Inferior parietal cortex (tissue), 1 donor: Measurements from ENCODE around the gene SRCAP.
"Not testable (repeated sequence)": the region's sequence is repeated elsewhere in the genome, so short reads cannot be mapped to it uniquely, and the experiment has no call there.

Experiments
- DNase-seq: peaks from one replicate; pipeline ENCODE4 v3.0.0-alpha.2; 2016; ENCODE audit errors: extremely low spot score

Gene SRCAP

DNA sequence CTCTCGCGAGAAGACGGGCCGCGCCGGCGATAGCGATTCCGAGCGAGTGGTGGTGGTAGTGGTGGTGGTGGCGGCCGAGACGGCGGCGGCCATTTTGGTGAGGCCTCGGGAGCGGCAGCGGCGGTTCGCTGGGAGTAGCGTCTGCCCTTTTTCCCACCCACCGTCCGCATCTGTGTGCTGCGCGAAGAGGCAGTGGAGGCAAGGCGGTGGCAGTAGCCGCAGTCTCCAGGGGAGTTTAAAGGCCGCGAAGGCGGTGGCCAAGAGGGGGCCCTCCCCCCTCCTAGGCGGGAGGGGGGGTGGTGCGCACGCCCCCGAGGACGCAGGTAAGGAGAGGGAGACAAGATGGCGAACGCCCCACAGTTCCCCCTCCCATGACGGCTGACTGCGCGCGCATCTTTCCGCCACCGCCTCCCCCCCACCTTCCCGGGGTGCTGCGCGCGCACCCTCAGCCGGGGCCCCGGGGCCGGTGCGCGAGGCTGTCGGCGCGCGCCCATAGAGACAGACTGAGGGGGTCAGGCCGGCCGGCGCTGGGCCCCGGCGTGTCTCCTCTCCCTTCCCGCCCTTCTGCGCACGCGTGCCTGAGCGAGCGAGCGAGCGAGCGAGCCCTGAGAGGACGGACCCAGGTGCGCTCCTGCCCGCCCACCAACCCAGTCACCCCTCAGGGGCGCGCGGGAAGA is 694 bp upstream of the SRCAP start:
- peak; percentile 93 for DNase-seq

GRCh38 chr16:30699615-30700099 is 686 bp downstream of the SRCAP start:
- no peak for DNase-seq

DNA sequence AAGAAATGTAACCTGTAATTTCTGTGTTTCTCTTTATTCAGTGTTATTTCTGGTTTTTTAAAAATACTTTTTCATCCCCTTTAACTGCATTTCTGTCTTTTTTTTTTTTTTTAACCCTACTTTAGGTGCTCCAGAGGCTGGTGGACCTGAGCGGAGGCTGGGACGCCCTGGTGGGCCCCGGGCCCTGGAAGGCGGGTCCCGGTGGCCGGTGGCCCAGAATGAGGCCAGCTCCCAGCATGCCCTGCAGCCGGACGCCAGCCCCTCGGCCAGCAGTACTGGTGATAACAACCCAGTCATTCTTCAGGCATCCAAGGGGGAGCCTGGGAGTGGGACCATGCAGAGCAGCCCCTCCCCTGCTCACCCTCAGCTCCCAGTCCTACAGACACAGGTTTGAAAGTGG is 1.5 kb downstream of the SRCAP start:
- DNase-seq = no peak

DNA sequence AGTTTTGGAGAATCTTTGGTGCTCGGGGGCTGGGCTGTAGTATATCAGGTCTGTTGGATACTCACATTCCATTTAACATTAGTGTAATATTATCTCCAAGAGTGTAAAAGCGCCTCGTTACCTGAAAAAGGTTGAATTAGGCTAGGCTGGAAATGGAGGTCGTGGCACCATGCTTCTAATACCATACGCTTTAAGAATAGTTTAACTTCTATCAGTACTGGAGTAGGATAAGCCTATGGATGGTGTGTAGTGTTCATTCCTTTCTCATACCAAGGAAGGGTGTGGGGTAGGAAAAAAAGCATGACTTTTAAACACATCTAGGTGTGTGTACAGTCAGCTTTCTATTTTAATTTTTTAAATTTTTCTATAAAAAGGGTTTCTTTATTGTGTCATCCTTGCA is 2.0 kb downstream of the SRCAP start:
- DNase-seq = no peak

DNA sequence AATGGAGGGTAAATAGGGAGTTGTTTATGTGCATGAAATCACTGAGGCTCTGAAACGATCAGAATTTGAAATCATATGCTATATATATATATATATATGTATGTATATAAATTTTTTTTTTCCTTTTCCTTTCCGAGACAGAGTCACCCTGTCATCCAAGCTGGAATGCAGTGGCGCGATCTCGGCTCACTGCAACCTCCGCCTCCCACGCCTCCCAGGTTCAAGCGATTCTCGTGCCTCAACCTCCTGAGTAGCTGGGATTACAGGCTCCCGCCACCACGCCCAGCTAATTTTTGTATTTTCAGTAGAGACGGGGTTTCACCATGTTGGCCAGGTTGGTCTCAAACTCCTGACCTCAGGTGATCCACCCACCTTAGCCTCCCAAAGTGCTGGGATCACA is 4.1 kb downstream of the SRCAP start:
- not testable (repeated sequence) for DNase-seq

GRCh38 chr16:30703971-30704370 is 5.0 kb downstream of the SRCAP start:
- no peak for DNase-seq

- DNase-seq = no peak
Measured at GRCh38 chr16:30706046-30706445, 7.1 kb downstream of the SRCAP start.

DNA sequence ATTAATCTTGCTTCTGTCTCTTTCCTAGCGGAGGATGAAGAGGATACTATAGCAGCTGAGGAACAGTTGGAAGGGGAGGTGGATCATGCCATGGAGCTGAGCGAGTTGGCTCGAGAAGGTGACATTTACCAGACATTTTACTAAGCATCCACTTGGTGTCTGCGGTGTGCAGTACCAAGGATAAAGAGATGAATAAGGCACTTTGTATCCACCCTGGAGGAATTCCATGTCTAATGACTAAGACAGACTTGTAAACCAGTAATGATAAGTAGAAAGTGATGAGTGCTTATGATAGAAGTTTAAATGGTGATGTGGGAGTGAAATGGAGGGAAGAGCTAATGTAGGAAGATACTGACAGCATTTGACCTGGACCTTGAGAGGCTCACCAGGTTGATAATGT is 12.0 kb downstream of the SRCAP start:
- no peak for DNase-seq

DNA sequence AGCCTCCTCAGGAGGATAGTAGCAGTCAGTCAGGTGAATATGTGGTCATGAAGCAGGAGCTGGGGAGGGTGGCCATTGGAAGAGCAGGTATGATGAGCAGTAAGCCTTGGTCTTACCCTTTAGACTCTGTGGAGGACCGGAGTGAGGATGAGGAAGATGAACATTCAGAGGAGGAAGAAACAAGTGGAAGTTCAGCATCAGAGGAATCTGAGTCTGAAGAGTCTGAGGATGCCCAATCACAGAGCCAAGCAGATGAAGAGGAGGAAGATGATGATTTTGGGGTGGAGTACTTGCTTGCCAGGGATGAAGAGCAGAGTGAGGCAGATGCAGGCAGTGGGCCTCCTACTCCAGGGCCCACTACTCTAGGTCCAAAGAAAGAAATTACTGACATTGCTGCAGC is 12.7 kb downstream of the SRCAP start:
- no peak for DNase-seq

DNA sequence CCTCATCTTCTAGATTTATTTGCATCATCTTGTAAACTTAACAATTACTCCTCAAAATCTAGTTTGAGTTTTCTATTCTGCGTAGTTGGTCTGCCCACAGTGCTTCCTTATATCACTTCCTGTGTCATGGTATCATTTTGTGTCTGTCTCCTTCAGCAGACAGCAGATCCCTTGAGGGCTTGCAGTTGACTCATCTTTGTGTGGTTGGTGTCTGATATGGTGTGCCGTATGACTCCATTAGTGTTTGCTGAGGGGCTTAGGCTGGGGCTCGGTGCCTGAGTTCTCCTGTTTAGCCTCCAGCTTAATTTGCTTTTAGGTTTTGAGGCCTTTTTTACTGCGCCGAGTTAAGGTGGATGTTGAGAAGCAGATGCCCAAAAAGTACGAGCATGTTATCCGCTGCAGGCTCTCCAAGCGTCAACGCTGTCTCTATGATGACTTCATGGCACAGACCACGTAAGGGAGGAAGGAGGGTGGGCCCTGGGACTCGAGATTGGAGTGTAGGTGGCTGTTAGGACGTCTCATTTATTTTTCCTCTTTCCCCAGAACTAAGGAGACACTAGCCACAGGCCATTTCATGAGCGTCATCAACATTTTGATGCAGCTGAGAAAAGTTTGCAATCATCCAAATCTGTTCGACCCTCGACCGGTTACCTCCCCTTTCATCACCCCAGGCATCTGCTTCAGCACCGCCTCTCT is 16.9 kb downstream of the SRCAP start:
- no peak for DNase-seq

- DNase-seq = no peak
Measured at GRCh38 chr16:30720086-30720485, 21.1 kb downstream of the SRCAP start.

- DNase-seq = no peak
Measured at GRCh38 chr16:30720694-30721093, 21.7 kb downstream of the SRCAP start.

DNA sequence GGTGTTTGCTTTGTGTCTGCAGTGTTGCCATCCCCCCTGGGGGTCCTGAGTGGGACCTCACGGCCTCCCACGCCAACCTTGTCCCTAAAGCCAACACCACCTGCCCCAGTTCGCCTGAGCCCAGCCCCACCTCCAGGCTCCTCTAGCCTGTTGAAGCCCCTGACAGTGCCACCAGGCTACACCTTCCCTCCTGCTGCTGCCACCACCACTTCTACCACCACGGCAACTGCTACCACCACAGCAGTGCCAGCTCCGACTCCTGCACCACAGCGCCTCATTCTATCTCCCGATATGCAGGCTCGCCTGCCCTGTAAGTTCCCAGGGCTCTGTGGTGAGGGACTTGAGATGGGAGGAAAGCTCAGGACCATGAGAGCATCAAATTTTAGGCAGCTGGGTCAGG is 22.2 kb downstream of the SRCAP start:
- no peak for DNase-seq

DNA sequence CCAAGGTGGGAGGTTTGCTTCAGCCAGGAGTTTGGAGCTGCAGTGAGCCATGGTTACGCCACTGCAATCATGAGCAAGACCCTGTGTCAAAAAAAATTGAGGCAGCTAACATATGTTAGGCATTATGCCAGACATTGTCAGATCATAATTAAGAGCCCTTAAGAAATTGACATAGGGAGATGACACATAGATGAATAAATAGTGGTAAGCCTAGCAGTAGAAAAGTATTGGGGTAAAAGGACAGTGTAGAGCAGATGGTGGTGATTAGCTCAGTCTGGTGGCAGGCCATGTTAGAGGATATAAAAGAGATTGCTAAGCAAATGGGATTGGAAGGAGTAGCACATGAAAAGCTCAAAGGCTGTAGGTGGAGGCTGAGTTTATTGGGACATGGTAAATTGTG is 22.6 kb downstream of the SRCAP start:
- DNase-seq = no peak

DNA sequence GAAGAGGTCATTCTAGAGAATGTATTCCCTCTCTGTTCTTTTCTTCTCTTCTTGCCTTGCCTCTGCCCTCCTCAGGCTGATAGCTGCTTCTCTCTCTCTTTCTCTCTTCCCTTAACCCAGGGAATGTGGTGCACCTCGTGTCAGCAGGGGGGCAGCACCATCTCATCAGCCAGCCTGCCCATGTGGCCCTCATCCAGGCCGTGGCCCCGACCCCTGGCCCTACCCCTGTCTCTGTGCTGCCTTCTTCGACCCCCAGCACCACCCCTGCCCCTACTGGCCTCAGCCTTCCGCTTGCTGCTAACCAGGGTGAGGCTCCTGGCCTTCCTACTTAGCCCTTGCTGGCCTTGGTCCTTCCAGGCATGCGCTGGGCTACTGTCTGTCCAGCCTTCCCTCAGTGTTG is 23.5 kb downstream of the SRCAP start:
- DNase-seq = no peak

- no peak for DNase-seq
Measured at GRCh38 chr16:30722916-30723315, 23.9 kb downstream of the SRCAP start.

DNA sequence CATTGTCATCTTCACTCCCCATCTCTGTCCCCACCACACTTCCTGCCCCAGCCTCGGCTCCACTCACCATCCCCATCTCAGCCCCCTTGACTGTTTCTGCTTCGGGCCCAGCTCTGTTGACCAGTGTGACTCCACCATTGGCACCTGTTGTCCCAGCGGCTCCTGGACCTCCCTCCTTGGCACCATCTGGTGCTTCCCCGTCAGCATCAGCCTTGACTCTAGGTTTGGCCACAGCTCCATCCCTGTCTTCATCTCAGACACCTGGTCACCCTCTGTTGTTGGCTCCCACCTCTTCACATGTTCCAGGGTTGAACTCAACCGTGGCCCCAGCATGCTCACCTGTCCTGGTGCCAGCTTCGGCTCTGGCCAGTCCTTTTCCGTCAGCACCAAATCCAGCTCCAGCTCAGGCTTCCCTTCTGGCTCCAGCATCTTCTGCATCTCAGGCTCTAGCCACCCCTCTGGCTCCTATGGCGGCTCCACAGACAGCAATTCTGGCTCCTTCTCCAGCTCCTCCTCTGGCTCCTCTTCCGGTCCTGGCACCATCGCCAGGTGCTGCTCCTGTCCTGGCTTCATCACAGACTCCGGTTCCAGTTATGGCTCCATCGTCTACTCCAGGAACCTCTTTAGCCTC is 24.9 kb downstream of the SRCAP start:
- no peak for DNase-seq

- DNase-seq = no peak
Measured at GRCh38 chr16:30724641-30725417, 25.9 kb downstream of the SRCAP start.

DNA sequence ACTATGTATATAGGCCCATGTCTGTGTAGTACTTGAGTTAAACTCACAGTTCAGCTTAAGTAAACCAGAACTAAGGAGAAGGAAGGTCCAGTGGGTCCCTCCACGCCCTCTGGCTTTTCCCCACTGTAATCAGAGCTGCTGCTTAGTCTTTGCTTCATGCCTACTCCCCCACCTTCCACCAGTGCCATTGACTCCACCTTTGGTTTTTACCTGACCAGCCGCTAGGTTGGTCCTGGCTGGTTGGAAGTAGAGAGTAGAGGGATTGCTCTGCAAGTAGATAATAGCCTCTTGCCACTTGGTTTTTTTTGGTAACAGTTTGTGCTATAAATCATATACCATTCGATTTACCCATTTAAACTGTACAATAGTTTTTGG is 26.4 kb downstream of the SRCAP start:
- DNase-seq = no peak

GRCh38 chr16:30728321-30728720 is 29.4 kb downstream of the SRCAP start:
- no peak for DNase-seq

GRCh38 chr16:30728899-30729672 is 30.1 kb downstream of the SRCAP start:
- DNase-seq = no peak

GRCh38 chr16:30731411-30731810 is 32.4 kb downstream of the SRCAP start:
- no peak for DNase-seq
